Muscle of leg (tissue), 11 donors: Measurements from ENCODE around the gene UVRAG. TPM values are rescaled to one million over a fixed set of nuclear protein-coding genes. Genes with fewer than 3 reads are reported as not detected.

ENCODE experiments used
- DNase-seq: peaks from one replicate; pipeline ENCODE4 v3.0.0; 2013
- H3K27ac ChIP-seq: one replicate; pipeline ENCODE4 v1.5.1; 2013; ENCODE audit warnings: mild to moderate bottlenecking, low read length, control low read depth
- H3K27me3 ChIP-seq: one replicate; pipeline ENCODE4 v1.6.1; 2013; ENCODE audit warnings: low read length; ENCODE audit not compliant: control insufficient read depth, insufficient read depth
- H3K36me3 ChIP-seq: one replicate; pipeline ENCODE4 v1.6.1; 2013; ENCODE audit warnings: low read length; ENCODE audit not compliant: control insufficient read depth, insufficient read depth
- H3K4me1 ChIP-seq: one replicate; pipeline ENCODE4 v1.6.1; 2013; ENCODE audit warnings: low read length; ENCODE audit not compliant: control insufficient read depth, insufficient read depth
- H3K4me3 ChIP-seq: one replicate; pipeline ENCODE4 v1.5.1; 2013; ENCODE audit warnings: low read length, control low read depth
- H3K9me3 ChIP-seq: replicated peaks from 2 replicates; pipeline ENCODE4 v1.6.1; 2013; ENCODE audit warnings: low read depth, low read length; ENCODE audit not compliant: control insufficient read depth
- WGBS: methylation state at CpG from one replicate; pipeline ENCODE4 v1.1.5; 2013; ENCODE audit warnings: missing lambda C conversion rate; ENCODE audit not compliant: insufficient coverage; 5-methylcytosine and 5-hydroxymethylcytosine counted together
- polyA plus RNA-seq, 8 donors: library from polyadenylated mRNA; unstranded; fragments of 120-200 nt; gene quantifications; one replicate each; pipeline versions ENCODE4 v1.2.1 to v1.2.3, GENCODE V29; 2013; ENCODE audit warnings: inconsistent platforms in 1 of 8, low replicate concordance in 1 of 8; ENCODE audit not compliant: insufficient read length in 8 of 8, insufficient read depth in 1 of 8
- total RNA-seq: library from RNA; stranded (reverse); fragments of 120-200 nt; gene quantifications from one replicate; pipeline ENCODE4 v1.2.4, GENCODE V29; 2013

UVRAG gene
- total and polyA plus RNA-seq, 9 donors: 8.1 to 10.2 (median 9.1) TPM

DNA sequence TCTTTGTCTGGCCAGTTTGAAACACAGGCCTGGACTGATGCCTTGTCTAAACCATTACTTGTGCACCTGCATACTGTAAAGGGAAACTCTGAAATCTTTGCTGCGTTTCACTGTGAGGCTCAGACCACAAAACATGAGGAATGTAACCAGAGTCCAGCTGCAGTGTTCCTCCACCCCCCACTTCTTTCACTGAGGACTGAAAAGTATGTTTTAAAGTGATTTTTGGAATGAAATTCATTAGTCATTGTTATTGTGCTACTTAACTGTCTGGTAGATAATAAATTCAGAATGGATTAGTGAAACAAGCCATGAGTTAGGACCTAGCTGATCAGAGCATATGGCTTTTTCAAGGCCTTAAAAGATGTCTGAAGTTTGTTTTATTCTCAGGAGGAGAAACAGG, 210.1 kb downstream of the UVRAG start:
- Histone ChIP-seq H3K36me3 (no peaks in the 10 kb centered on the region), H3K27me3 (no peaks in the 10 kb centered on the region), H3K27ac (peak overlapping the region; percentile 30), H3K9me3 (peaks cover 3% of the 10 kb centered on the region), H3K4me3 (no peak overlapping the region), H3K4me1 (peaks cover under 1% of the 10 kb centered on the region)
- no CpG with 5 or more reads among the region's 1 CpG for WGBS
- peak; percentile 92 for DNase-seq

DNA sequence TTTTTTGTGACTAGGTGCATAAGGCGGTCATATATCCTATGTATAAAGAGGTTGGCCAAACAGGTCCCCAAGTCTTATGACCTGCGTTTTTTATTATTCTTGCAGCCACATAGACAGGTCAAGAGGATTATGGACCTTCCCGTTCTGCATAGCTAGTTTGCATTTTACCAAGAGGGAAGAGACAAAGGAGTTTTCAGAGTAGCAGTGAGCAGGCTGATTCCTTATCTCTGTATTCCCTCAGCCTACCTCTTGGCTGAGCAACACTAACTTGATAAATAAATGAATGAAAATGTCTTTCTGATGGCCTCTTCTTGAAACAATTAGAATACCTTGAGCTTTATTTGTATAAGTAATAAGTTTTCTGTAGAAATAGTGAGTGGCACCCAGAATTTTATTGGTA, 210.8 kb downstream of the UVRAG start:
- Histone ChIP-seq H3K36me3 (no peaks in the 10 kb centered on the region), H3K27ac (no peak overlapping the region), H3K4me1 (peaks cover 2% of the 10 kb centered on the region), H3K9me3 (peaks cover 3% of the 10 kb centered on the region), H3K27me3 (no peaks in the 10 kb centered on the region), H3K4me3 (no peak overlapping the region)
- DNase-seq: no peak
- WGBS: no CpG with 5 or more reads among the region's 3 CpGs

DNA sequence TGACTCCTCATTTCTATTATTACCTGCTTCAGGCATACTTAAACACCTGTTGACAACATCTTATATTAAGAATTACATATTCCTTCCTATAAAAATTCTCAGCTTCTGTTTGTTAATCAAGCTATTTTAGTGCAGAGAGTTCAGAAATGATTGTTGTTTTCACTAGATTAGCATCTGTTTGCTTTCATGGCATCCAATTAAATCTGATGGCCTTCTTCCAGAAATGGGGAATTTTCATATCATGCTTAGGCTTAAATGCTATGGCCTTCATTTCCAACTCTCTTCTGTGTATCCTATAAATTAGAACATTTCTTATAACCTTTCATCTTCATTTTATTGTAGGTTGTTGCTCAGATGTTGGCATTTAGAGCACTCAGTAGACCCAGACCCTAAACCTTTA, 211.3 kb downstream of the UVRAG start:
- Histone ChIP-seq H3K4me1 (peaks cover 5% of the 10 kb centered on the region), H3K9me3 (peaks cover 3% of the 10 kb centered on the region), H3K4me3 (no peak overlapping the region), H3K27me3 (no peaks in the 10 kb centered on the region), H3K36me3 (no peaks in the 10 kb centered on the region), H3K27ac (no peak overlapping the region)
- DNase-seq: no peak

DNA sequence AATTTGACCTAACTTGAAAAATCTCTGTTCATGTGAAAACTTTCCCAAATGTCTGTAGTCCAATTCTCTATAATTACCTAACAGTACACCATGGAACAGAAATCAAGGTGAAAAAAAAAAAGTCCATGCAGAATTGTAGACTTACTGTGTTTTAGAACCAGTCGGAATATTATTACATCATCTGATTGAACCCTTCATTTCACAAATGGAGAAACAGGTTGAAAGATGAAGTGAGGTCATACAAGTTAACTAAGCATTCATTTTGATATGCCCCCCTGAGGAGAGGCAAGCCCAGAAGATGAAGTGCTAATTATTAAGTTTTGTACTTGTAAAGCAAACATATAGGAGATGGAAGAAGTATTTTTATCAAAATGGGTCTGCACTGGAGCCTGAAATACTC, 211.9 kb downstream of the UVRAG start:
- peaks cover 5% of the 10 kb centered on the region for H3K4me1 ChIP-seq
- no peaks in the 10 kb centered on the region for H3K27me3 ChIP-seq
- no peak for DNase-seq
- H3K4me3 ChIP-seq: no peak overlapping the region
- no peaks in the 10 kb centered on the region for H3K36me3 ChIP-seq
- no CpG with 5 or more reads among the region's 1 CpG for WGBS
- H3K27ac ChIP-seq: no peak overlapping the region
- peaks cover 3% of the 10 kb centered on the region for H3K9me3 ChIP-seq

DNA sequence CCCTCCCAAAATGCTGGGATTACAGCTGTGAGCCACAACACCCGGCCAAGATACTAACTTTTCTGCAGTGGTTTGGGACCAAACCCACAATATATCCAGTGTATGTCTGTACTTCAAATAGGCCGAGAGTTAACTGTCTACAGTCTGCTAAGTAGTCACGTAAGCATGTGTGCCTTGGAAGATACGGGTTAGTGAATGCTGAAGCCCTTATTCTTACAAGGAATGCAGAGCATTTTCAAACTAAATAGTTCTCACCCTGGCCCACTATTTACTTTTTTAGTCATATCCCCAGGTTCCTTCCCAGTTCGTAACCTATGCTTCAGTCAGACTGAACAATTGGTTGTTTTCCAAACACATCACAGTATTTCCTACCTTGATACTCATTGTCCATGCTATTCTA, 215.3 kb downstream of the UVRAG start:
- Histone ChIP-seq H3K27ac (no peak overlapping the region), H3K4me3 (no peak overlapping the region), H3K9me3 (peaks cover 3% of the 10 kb centered on the region), H3K27me3 (no peaks in the 10 kb centered on the region), H3K4me1 (peaks cover 5% of the 10 kb centered on the region), H3K36me3 (no peaks in the 10 kb centered on the region)
- DNase-seq: peak; percentile 21
- WGBS: 62% methylated on average over 1 of the region's 5 CpGs

DNA sequence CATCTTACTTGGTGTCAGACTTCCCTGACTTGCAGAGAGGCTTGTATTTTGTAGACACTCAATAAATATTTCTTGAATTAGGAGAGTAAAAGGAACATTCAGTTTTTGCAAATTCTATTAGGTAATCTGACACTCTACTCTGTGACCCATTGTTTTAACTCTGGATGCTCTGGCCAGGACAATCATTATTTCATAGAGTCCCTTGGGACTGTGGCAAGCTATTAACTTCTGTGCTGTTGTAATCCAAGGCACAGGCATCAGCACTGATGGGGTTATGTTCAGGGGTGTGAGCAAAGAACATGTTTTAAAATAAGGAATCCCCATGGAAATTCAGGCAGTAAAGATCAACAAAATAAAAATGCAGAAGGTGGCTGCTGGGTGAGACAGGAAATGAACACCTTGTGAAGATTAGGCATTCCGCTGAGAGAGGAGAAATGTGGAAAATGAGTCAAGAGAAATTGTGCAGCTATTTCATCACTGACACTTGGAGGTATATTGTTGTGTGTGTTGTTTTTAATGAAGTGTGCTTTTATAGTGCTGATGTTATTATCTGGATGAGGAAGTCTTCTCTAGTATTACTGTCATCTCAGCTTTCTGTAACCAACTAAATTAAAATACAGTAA, 216.1 kb downstream of the UVRAG start:
- Histone ChIP-seq H3K27me3 (no peaks in the 10 kb centered on the region), H3K27ac (no peak overlapping the region), H3K9me3 (peaks cover 3% of the 10 kb centered on the region), H3K36me3 (no peaks in the 10 kb centered on the region), H3K4me3 (no peak overlapping the region), H3K4me1 (peaks cover 5% of the 10 kb centered on the region)
- DNase-seq: peak; percentile 44
- WGBS: 43% methylated on average over 1 of the region's 1 CpG

DNA sequence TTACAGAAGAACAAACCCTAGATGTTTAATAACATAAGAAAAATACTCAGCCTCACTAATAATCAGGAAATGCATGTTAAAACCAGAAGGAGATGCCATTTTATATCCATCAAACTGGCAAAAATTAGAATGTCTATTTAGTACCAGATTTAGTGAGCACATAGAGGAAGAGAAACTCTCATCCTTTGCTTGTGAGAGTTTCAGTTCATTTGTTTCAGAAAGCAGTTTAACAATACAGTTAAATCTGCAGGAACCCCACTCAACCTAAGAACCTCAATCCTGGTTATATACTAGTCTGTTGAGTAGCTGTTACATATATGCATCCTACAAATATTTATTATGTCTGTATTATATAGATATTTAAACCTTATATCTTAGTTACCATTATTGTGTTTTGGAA, 218.7 kb downstream of the UVRAG start:
- Histone ChIP-seq H3K27ac (no peak overlapping the region), H3K27me3 (no peaks in the 10 kb centered on the region), H3K36me3 (no peaks in the 10 kb centered on the region), H3K4me3 (no peak overlapping the region), H3K4me1 (peaks cover 5% of the 10 kb centered on the region), H3K9me3 (peaks cover 2% of the 10 kb centered on the region)
- DNase-seq: no peak

DNA sequence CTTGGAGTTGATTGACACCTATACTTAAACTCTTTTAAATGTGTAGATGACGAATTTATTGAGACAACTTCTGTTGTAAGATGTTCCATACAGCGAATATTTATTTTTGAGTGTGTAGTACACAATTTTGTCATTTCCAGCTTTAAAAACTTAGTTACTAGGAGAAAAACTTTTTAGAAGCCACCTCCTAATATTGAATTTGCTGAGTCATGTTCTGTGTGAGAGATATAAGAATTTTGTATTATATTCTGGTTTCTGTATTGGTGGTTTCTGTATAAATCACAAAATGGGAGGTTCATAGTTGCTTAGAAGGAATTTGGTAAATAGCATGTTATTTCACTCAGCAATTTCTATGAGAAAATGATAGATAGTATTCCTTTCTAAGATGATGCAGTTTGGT, 220.0 kb downstream of the UVRAG start:
- no peaks in the 10 kb centered on the region for H3K27me3 ChIP-seq

DNA sequence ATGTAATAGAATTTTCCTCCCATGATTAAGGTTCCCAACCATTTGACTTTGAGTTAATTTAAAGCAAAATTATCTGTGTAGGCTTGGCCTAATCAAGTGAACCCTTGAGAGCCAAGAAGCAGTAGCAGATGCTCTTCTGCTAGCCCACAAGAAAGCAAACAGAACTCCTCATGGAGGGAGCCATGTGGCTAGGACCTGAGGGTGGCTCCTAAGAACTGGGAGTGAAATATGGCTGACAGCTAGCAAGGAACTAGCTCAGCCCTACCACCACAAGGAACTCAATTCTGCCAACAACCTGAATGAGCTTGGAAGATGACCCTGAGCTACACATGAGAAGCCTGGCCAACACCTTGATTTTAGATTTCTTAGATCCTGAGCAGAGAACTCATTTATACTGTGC, 223.6 kb downstream of the UVRAG start:
- Histone ChIP-seq H3K4me3 (no peak overlapping the region), H3K9me3 (no peaks in the 10 kb centered on the region), H3K36me3 (no peaks in the 10 kb centered on the region), H3K27me3 (no peaks in the 10 kb centered on the region), H3K4me1 (no peaks in the 10 kb centered on the region), H3K27ac (no peak overlapping the region)
- no peak for DNase-seq

More for the DNA sequence above, 220.0 kb downstream of the UVRAG start:
- H3K36me3 ChIP-seq: no peaks in the 10 kb centered on the region
- DNase-seq: no peak
- no peaks in the 10 kb centered on the region for H3K9me3 ChIP-seq
- no peak overlapping the region for H3K27ac ChIP-seq
- peaks cover 5% of the 10 kb centered on the region for H3K4me1 ChIP-seq
- WGBS: no CpG with 5 or more reads among the region's 2 CpGs
- H3K4me3 ChIP-seq: no peak overlapping the region

DNA sequence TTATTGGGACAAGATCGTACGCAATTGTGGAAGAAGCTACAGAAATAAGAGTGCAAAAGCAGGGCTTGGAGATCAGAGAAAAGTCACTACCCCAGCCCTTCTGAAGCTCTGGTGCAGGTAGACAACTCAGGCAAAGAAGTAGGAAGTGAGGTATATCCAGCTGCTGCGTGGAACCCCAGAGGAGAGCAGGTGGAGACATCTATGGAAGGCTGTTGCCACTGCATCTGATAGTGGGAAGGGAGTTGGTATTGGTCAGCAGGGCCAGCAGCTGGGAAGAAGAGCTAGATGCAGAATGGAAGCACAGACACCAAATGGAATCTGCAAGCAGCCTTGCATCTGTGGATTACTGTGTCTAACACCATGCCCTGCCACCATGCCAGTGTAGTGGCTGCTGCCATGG, 226.2 kb downstream of the UVRAG start:
- Histone ChIP-seq H3K4me1 (no peaks in the 10 kb centered on the region), H3K27ac (no peak overlapping the region), H3K9me3 (no peaks in the 10 kb centered on the region), H3K4me3 (no peak overlapping the region), H3K27me3 (no peaks in the 10 kb centered on the region), H3K36me3 (no peaks in the 10 kb centered on the region)
- no peak for DNase-seq
- WGBS: 90% methylated on average over 3 of the region's 3 CpGs

DNA sequence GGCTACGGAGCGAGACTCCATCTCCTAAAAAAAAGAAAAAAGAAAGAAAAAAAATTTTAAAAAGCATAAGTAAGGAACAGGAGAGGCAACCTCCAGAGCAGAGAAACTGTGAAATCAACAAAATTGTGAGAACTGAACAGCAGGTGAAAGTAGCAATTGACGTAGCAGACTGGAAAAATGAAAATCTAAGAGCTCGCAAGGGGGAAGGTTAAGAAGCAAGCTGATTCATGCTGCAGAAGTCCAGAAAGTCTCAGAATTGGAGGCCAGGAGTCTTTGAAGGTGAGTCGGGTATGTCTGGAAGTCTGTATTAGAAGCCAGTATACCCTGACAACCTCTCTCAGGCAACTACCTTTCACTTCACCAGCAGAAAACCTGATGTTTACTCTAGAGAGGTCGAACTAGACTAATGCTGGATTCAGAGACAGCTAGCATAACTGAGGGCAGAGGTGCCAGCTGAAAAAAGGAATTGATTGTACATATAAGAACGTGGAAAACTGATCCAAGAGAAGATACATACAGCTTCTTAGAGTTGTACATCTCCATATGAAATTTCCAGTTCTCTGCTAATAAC, 229.8 kb downstream of the UVRAG start:
- Histone ChIP-seq H3K4me1 (no peaks in the 10 kb centered on the region), H3K9me3 (peaks cover 6% of the 10 kb centered on the region), H3K27ac (no peak overlapping the region), H3K36me3 (no peaks in the 10 kb centered on the region), H3K27me3 (no peaks in the 10 kb centered on the region), H3K4me3 (no peak overlapping the region)
- 66% methylated on average over 2 of the region's 7 CpGs for WGBS
- DNase-seq: peak; percentile 20
